ENCODE measurements around the gene RABGAP1.

GRCh38 chr9:123031963-123032362 is 91.1 kb downstream of the RABGAP1 start:
- no peak for TF ChIP-seq CTCF (conservative IDR thresholded peaks at IDR 0.05)
- TF ChIP-seq EZH2 (IDR thresholded peaks at IDR 0.05; ENCODE audit: low read depth), result no peak
